ENCODE results near the gene MACROH2A1.
A peak's percentile ranks its signal among the peaks of the same experiment; 100 is the strongest.

The MACROH2A1 gene

DNA sequence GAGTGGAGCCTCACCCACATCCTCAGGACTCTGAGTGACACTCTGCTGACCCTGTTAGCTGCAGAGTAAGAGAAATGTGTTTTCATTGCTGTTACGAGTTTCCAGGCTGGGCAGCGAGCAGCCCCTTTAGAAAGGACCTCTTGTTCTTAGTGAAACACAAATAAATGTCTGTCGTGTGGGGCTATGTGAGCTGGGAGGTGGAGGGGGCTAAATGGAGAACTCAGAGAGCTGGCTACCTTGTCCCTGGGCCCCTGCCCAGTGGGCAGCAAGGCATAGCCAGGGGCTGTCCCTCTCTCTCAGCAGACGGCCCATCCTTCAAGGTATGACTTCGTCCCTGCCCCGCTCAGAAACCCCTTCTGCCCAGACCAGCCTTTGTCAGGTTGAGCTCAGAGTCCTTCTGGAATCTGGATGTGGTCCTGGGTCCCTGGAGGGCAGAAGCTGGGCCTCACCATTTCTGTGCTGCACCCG is 38.0 kb upstream of the MACROH2A1 start:
- DNase-seq (ENCODE audit: low read depth in 1 of 2, low spot score in 1 of 2), result no peak

DNA sequence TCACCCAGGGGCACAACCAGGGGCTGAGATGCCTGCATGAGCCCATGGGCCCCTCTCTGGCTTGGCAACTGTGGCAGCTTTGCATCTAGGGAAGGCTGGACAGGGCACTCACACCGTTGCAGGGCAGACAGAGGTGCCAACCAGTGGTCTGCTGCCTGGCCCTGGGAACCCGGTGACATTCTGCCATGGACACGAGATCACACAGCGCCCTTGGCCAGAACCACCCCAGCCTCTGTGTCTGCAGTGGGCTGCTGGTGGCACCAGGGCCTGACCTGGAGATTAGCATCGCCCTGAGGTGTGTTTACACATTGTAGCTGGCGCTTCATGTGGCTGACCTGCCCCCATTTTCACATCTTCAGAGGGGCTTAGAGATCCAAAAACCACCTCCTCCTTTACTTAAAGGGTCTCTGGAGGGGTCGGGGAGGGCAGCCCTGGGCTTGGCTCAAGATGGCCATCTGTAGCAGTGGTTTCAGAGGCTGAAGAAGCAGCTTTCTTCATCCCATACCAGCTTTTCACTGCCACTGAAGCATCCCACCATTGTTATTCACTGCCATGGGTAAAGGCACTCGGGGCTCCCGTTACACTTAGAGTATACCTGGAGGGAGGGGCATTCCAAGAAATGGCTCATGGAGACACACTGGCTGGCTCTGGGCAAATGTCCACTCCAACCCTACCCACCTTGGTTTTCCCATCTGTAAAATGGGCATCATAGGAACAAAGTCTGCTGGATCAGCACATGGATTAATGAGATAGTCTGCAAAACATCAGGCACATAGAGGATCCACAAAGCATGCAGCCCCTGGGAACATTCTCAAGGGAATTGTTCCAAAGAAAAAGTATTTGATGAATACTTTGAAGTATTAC is 36.7 kb upstream of the MACROH2A1 start:
- DNase-seq (ENCODE audit: low read depth in 1 of 2, low spot score in 1 of 2), result no peak

DNA sequence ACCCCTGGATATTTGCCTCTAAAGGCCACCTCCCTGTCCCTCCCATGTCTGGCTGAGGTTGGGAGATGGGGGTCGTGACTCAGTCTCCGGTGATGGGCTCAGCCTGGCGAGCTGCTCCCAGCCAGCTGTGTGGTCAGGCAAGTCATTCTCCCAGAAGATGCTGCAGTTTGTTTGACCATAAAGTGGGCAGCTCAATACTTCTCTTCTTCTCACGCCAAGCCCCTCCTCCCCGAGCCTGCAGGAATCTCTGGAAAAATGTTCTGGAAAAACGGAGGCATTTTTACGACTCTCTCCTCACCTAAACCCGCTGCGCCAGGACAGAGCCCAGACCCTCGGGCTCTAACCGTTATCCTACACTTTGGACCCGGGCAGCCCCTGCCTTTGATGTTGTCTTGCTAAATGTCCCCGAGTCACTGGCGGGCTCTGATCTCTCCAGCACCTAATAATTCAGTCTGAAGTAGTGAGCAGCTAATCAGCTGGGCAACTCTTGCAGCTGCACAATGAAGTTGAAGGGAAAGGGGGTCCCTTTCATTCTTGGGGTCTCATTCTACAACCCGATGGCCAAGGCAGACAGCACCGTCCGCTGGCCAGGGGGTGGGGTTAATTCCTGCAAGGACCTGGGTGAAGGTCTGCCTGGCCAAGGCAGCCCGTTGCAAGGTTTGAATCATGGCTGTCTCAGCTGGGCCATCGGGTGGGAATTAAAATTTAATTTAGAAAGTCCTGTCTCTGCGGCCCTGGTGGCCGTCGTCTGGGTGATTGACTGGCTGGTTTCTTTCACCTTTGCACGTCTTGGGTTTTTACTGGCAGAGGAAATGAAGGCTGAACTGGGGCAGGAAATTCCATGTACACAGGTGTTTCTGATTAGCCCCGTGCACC is 35.8 kb upstream of the MACROH2A1 start:
- DNase-seq (ENCODE audit: low read depth in 1 of 2, low spot score in 1 of 2), result no peak

DNA sequence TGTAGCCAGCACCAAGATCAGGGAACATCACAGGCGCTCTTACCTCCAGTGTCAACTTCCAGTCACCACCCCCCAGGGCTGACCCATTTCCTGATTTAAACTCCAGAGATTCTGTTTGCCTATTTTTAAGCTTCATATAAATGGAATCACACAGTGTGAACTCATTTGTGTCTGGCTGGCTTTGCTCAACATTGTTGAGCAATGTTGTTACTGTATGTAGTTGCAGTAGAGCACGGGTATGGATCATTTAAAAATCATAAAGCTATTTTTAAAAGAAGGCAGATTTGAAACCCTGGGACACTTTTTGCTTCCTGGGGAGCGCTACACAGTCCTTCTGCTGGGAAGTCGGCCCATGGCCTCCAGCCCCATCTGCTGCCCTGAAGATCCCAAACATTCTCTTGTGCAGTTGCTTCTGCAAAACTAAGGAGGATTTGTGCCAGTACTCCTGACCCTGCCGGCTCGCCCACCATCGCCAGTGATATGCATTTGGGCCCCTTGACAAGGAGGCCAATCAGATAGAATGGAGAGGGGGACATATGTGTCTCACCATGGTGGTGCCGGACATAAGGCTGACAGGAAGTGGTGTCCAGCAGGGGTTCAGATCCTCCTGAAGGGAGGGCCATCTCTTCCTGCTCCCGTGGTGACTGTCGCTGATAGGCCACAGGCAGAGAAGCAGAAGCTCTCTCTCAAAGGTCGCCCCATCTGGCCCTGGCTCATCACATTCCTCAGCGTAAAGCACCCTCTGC is 34.8 kb upstream of the MACROH2A1 start:
- no peak for DNase-seq (ENCODE audit: low read depth in 1 of 2, low spot score in 1 of 2)

DNA sequence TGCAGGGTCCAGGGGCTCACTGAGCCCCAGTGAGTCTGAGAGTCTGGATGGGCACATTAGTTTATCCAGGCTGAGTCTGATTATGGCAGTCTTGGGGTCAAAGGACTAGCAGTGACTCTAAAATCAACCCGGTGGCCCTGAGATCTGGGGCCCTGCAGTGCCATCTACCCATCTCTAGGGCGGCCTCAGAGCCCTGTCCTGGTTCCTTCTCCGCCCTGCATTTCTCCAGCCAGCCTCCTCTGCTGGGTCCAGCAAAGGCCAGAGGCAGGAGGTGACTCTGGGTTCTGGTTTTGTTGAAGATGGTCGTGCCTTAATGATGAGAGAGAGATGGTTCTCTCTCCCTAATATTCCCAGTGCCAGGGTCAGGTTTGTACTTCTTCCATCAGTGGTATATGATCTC is 33.1 kb upstream of the MACROH2A1 start:
- DNase-seq (ENCODE audit: low read depth in 1 of 2, low spot score in 1 of 2), result no peak

DNA sequence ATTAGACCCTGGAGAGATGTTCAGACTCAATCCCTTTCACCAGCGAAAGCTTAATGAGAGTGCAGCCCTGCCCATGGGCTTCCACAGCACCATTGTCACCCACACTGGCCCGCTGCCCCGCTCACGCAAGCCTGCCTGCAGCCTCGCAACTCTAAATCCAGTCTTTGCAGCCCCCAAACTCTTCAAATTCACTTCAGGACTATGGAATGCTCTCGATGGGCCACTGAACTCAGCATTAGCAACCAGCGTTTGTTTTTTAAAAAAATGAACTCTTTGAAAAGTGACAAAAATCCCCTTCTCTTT is 31.1 kb upstream of the MACROH2A1 start:
- no peak for DNase-seq (ENCODE audit: low read depth in 1 of 2, low spot score in 1 of 2)

DNA sequence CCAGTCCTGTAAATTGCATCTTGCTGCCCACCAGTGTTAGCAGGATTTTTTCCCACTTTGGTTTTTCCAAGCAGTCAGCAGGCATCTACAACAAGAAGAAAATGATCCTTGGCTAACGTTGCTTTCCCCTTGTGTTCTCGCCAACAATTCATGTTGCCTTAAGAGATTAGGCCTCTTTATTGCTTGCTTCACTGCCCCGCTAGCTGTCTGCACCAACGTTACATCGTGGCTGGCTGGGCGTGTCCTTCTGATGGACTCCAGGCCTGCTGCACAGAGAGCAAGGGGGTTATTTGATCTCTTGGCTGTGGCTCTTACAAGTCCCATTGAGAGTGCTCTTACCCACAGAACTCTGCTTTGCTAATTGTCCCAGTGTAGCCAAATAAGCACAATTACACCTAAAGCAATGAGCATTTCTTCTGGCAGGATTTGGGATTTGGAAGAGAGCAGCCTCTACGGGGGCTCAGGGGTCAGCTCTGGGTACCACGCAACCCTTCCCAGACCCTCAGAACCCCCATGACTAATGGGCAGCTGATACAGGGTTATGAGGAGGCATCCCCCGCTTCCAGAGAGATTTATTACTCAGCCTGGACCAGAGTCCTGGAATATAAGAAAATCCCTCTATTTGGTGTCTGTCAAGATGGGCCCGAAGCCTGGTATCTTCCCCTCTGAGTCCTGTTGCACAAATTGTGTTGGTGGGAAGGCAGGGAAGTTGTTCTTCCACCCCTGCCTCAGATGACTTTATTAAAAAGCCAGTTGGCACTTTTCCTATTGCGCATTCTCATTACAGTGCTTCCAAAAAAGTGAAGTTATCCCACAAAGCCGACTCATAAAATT is 30.5 kb upstream of the MACROH2A1 start:
- DNase-seq (ENCODE audit: low read depth in 1 of 2, low spot score in 1 of 2), result no peak

DNA sequence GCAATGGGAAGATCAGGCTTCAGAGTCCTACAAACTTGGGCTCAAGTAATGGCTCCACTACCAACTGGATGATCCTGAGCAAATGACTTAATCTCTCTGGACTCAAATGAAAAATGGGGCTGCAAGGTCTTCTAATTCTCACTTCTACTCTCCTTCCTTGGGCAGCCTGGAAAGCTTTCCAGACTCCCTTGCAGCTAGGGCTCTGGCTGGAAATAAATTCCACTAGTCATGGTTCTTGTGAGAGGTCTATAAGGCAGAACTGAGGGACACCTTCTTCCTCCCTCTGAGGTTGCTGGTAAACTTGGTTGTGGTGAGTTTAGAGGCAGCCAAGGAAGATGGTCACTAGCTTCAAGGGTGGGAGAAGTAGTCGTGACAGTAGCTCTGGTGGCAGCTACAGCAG is 29.6 kb upstream of the MACROH2A1 start:
- DNase-seq (ENCODE audit: low read depth in 1 of 2, low spot score in 1 of 2), result no peak

DNA sequence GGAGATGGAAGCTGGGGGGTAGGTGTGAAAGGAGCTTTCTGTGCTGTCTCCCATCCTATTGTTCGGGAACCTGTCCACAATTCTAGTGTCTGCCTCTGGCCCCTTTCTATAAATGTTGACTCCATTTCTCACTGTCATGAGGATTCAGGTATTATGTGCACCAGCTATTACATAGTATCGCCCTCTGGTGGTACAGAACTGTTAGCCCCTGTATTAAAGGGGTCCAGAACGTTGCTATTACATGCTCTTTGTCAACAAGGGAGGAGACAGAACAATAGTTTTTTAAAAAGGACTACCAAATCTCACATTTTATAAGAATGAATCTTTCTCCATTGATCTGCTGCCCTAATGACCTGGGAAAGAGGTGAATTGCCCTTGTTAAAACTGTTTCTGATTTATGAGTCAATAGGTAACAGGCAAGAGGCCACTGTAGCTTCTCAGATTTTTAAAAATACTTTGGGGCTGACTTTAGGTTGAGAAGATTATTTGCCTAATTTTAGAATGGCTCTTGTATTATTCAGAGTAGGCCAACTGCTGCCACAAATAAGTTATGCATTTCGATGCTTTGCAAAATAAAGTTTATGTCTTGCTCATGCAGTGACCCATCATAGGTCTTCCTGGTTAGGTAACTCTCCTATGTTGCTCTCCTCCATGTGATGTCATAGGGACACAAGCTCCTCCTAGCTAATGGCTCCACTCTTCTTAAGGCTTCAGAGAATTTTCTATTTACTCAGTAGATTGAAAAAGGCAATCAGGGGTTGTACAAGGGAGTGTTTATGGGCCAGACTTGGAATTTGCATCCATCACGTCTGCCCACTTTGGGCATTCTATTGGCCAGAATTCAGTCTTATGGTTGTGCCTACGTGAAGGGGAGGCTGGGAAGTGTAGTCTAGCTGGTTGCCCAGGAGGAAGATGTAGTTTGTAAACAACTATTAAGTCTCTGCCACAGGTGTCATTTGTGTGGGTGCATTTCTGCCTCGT is 27.4 kb upstream of the MACROH2A1 start:
- DNase-seq (ENCODE audit: low read depth in 1 of 2, low spot score in 1 of 2), result peak in 1 of 2 donors; percentile 24

DNA sequence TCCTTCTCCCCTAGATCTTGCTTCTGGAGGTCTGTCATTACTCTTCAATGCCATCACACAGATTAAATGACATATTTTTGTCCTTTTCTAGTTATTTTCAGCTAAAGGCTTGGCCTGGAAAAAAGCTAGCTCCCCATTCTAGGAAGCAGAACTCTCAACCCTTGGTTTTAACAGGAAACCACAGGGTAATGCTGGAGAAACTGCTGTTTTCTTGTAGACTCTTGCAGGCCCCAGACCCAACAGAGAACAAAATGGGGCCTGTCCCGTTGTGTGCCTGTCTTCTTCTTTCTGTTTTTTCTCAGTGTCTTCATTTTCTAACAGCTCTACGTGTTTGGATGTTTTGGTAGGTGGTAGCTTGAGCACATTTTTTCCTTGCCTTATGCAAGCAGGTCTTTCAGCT is 26.6 kb upstream of the MACROH2A1 start:
- no peak for DNase-seq (ENCODE audit: low read depth in 1 of 2, low spot score in 1 of 2)

DNA sequence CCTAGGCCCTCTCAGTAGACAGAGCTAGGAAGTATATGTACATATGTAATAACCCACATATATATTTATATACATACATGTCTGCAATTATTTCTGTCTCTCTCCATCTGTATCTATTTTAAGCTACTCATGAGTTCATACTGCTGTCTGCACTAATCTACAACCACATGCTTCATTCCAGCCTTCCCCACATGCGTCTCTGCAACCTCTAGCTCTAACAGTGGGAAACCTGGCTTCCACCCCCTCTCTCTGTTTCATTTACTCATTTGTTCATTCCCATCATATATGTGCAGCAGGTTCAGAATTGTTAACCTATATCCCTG is 24.8 kb upstream of the MACROH2A1 start:
- DNase-seq (ENCODE audit: low read depth in 1 of 2, low spot score in 1 of 2), result no peak

DNA sequence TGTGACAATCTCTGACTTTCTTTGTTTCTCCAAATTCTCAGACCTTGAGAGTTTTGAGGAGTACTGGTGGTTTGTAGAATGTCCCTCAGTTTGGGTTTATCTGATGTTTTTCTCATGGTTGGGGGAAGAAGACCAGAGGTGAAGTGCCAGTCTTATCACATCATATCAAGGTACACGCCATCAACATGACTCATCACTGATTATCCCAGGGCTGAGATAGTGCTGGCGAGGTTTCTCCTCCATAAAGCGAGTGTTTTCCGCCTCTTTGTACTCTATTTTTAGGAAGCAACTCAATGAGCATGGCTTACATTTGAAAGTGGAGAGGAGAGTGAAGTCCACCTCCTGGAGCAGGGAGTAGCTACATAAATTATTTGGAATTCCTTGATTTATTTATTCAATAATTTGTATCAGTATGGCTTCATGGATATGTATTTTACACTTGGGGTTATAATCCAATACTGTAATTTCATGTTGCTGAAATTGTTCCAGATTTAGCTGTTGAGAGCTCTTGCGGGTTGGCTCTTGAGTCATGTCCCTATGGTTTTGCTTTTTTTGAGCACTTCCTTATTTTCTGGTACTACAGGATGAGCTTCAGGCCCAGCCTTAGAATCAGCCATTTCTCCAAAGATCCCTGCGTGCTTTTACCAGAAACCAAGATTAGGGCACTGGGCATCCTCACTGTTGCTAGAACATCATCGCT is 24.3 kb upstream of the MACROH2A1 start:
- no peak for DNase-seq (ENCODE audit: low read depth in 1 of 2, low spot score in 1 of 2)

DNA sequence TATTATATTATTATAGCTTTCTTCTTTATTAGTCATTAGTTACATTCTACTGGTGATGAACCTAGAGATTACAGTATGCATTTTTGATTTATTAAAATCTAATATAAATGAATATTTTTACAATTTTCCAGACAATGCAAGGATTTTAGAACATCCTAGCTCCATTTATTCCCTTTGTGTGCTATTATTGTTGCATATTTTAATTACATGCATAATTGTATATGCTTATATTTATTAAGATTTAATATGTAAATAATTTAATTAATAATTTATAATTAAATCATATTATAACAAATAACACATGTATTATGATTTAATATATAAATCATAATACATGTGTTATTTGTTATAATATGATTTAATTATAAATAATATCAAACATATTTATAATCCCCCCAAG is 23.4 kb upstream of the MACROH2A1 start:
- DNase-seq (ENCODE audit: low read depth in 1 of 2, low spot score in 1 of 2), result no peak

DNA sequence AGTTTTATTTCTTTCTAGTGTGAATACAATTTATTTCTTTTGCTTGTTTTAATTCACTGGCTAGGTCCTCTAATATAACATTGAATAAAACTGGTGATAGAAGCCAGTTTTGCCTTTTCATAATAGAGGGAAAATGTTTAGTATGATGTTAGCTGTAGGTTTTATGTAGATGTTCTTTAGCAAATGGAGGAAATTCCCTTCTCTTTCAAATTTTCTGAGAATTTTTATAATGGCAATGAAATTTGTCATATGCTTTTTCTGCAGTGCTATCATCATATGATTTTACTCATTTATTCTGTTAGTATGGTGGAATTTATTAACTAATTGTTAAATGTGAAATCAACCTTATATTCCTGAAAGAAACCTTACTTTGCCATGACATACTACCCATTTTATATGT is 18.1 kb upstream of the MACROH2A1 start:
- DNase-seq (ENCODE audit: low read depth in 1 of 2, low spot score in 1 of 2), result no peak

DNA sequence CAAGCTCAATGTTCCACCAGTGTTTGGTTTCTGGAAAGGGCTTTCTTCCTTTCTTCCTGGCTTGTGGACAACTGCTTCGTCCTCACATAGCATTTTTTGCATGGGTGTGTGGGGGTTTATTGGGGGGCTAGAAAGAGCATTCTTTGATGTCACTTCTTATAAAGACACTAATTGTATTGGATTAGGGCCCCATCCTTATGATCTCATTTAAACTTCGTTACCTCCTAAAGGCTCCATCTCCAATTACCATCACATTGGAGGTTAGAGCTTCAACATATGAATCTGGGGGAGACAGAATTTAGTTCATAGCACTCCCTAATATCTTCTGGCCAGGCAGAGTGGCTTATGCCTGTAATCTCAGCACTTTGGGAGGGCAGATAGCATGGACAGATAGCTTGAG is 6.1 kb upstream of the MACROH2A1 start:
- DNase-seq (ENCODE audit: low read depth in 1 of 2, low spot score in 1 of 2), result no peak

DNA sequence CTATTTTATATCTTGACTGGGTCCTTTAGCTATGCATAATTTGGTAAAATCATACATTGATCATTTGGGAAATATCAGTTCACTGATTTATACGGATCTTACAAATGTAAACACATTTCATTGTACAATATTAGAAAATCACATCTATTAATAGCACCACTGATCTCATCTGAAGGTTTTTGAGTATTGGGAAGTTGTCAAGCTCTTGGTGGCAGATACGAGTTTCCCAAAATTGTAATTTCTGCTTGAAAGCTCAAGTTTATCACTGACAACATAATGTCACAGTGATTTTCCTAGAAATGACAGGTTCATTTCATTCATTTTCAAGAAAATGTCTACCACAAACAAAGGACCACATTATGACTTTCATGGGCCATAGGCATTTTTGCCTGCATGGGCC is 3.0 kb upstream of the MACROH2A1 start:
- no peak for DNase-seq (ENCODE audit: low read depth in 1 of 2, low spot score in 1 of 2)

DNA sequence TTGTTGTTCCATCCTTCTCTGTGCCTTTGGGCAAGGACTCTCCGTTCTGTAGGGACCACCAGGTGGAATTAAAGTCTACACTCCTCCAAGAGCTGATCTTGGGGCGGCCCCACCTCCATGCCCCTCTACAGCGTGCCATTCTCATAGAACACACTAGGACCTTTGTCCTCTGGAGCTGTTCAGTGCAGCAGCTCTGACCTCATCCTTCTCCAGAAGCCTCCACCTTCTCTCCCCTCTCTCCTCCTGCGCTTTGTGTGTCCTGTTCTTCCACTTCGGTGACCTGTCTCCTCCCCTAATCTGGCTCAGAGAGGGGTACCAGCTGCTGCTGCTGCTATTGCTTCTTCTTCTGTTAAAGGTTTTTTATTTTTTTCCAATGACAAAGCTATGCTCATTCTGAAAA is 1.8 kb upstream of the MACROH2A1 start:
- no peak for DNase-seq (ENCODE audit: low read depth in 1 of 2, low spot score in 1 of 2)

DNA sequence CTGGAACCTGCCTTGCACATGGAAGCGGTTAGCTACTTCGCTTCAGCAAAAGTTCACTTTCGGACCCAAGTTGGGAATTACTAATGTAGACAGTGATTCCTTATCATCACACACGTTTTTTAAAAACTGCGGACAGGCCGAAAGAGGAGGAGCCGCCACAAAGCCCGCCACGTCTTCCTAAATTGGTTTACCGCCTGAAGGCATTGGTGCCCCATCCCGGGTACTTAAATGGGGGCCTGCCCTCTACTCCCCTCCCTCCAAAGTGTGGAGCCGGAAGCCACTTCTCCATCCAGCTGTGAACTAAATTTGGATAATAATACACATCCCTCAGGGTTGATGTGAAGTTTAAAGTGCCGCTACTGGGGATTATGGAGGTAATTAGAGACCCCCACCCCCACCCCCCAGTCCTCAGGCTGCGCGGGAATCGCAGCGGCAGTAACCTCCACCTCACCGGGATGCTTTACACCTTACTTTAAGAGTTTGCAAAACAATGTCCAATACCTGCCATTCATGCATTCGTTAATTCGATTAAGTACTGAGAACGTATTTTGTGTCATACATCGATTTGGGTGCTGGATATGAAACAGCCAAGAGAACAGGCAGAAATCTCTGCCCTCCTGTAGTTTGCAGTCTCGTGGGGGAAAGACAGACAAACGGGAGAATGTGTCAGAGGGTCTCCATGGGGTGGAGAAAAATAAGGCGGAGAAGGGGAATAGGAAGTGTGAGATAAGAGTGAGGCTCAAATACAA is 937 bp upstream of the MACROH2A1 start:
- no peak for DNase-seq (ENCODE audit: low read depth in 1 of 2, low spot score in 1 of 2)
